Kasumi-1 (cell line): ENCODE results near the gene SLC6A6.

ENCODE experiments used
- DNase-seq, 2 experiments: peaks; one replicate each; lab custom pipeline; 2025; lab: John Stamatoyannopoulos, UW

SLC6A6 gene

DNA sequence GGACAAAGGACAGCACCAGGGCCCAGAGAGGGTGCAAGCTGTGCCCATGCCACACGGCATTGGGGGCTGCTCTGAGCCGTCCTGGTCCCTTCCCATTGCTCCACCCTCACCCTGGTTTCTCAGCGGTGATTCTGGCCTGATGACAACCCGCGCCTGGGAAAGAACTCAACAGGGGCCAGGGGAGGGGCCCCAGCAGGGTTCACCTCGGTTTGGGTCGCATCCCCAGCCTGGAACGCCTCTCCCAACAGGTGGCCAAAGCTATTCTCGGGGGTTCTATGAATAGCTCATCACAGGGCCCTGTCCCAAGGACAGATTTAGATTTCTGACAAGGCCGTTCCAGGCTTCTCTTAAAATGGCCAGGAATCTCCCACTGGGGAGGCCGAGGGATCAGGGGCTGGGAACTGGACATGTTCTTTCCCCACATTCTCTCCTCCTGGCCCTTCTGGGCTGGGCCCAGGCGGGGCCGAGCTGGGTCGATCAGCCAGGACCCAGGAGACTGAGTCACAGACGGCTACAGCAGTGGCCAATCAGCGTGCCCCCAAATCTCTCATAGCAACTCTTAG is 119.8 kb downstream of the SLC6A6 start:
- DNase-seq = no peak

DNA sequence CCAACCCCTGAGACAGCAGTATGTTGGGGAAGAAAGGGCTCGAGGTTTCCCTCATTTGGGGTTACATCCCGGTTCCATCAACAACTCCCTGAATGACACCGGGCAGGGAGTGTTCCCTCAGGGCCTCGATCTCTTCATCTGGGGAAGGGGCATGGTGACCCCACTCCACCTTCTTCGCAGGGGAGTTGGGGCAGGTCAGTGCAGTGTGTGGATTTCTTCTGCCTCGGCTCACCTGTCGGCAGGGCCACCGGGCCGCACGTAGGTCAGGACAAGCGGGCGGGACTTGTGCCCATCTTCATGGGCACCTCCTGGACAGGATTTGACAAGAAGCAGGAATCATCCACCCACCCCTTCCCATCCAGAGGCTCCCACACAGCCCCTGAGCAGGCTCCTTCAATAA is 120.4 kb downstream of the SLC6A6 start:
- DNase-seq = no peak

GRCh38 chr3:14523792-14524191 is 121.4 kb downstream of the SLC6A6 start:
- DNase-seq = no peak

GRCh38 chr3:14524311-14524711 is 121.9 kb downstream of the SLC6A6 start:
- no peak for DNase-seq

DNA sequence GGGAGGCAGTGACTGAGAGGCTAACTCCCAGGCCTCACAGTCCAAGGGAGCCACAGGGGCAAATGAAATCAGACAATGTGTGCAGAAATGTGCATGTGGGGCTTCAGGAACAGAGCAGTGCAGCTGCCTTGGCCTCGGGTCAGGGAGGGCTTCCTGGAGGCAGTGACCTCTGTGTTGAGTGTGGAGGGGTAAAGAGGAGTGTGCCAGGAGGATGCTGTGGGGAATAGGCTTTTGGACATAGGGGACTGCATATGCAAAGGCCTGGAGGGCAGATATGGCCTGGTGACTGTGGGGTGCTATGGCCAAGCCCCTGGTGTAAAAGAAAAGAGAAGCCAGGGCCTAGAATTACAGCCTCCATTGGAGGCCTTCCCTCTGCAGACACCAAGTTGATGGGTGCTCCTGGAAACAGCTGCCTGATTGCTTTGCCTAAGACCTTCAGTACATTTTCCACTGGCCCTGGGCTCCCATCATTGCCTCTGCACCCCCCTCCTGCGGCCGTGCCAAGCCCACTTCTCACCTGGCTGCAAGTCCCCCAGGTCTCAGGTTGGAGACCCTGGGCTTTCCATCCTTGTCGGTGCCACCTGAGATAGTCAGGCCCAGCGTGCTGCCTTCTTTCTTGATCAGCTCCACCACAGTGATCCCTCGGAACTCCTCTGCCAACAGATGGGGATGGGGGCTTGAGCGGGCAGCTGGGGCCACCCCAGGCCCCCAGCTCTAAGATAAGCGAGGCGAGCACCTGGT is 122.7 kb downstream of the SLC6A6 start:
- DNase-seq = no peak

- no peak for DNase-seq
These were observed 123.6 kb downstream of the SLC6A6 start for GRCh38 chr3:14525685-14526631.

- no peak for DNase-seq
These were observed 125.7 kb downstream of the SLC6A6 start for GRCh38 chr3:14528081-14528480.

GRCh38 chr3:14531856-14532395 is 129.5 kb downstream of the SLC6A6 start:
- DNase-seq = no peak

DNA sequence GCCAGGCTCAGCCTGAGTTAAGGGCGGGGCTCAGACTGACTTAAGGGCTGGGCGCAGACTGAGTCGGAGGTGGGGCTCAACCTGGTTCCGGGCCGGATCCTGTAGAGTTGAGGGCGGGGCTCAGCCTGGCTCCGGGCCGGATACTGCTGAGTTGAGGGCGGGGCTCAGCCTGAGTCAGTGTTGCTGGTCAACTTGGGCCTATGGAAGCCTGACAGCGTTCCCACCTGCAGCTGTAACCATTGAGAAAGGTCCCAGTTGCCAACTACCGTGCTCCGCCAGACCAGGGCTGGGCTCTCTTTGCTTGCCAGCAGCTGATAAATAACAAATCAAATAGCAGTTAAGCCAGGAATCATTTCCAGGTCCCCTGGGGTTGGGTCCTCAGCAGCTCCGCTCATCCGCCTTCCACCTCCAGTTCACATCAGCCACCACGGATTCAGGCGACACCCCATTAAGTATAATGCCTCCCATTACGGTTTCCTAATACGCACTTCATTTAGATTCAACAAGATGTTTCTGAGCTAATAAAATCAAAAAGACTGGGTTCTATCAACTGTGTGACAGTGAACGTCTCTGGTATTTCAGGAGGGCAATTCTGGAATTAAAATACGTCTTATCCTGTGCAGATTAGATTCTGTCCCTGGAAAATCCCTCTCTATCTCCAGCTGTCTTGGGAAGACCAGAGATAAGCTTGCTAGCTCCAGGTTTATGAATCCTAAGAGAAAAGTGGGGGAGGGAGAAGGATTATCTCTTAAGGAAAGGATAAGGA is 130.5 kb downstream of the SLC6A6 start:
- no peak for DNase-seq

DNA sequence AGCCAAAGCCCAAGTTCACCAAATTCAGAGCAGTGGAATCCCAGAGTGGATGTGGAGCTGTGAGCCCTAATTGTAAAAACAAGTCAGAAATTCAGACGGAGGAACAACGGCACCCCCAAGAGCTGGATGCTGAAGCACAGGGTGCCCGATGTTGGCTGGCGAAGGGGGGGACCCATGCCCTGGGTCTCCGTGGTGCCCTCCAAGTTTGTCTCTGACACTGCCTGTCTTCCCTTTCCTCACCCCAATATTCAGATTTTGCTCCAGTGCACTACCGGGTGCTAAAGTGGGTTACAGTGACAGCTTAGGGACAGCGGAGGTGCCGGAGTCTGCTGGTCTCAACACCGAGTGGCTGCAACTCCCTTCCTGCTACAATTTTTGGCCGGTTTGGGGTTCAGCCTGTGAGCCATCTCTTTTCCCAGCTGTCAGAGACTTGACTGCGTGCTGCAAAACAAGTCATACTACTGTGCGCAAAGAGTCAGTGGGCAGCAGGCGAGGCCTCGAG is 131.1 kb downstream of the SLC6A6 start:
- no peak for DNase-seq

DNA sequence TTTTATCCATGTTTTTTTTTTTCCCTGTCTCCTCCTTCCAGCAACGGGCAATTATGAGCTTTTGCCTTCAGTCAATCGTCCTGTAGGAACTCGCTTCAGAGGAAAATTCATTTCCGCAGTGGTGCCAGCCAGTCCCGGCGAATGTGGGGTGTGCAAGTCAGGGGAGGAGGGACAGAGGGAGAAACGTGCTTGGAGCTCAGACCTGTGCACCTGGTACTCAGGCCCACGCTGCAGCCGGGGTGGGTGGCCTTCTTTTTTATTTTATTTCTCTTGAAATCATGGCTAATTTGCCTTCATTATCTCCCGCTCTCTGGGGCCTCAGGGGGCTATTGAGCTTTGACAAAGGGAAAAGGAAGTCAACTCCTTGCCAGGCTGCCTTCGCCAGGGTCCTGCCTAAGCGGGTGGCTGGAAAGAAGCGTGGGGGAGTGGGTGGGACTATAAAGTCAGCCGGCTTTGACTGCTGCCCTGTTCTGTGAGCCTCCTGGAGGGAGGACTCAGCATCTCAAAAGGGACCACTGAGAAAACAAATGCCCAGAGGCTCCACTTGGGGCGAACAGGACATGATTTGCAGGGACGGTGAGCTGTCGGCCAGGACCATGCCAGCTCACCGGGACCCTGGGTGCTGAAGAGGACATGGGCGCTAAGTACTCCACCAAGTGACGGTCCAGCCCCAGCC is 132.2 kb downstream of the SLC6A6 start:
- DNase-seq = no peak

GRCh38 chr3:14535616-14536015 is 133.2 kb downstream of the SLC6A6 start:
- no peak for DNase-seq

- no peak for DNase-seq
These were observed 133.8 kb downstream of the SLC6A6 start for GRCh38 chr3:14536055-14536815.

DNA sequence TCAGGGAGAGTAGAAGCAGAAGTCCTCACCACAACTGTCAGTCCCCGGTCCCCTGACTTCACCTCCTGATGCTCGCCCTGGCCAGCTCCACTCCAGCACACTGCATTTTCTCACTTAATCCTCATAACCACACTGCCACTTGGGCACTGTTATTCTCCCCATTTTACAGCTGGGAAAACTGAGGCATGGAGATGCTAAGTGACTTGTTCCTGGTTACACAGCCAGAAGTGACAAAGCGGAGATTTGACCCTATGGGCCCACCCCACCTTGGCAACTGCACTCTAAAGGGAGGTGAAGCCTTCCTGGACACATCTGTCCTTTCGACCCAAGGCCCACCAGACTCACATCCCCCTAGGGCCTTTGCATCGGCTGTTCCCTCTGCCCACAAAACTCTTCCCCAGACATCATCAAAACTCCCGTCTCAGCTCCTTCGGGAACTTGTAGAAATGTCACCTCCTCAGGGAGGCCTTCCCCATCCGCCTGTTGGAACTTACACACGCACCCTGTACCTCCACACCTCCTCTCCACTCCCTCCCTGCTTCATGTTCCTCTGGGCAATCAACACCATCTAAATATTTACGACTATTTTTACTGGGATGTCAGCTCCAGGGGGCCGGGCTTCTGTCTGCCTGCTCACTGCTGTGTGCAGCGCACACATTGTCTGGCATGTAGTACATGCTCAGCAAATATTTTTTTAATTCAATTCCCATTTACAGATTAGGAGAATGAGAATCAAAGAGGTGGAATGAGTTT is 134.6 kb downstream of the SLC6A6 start:
- no peak for DNase-seq

DNA sequence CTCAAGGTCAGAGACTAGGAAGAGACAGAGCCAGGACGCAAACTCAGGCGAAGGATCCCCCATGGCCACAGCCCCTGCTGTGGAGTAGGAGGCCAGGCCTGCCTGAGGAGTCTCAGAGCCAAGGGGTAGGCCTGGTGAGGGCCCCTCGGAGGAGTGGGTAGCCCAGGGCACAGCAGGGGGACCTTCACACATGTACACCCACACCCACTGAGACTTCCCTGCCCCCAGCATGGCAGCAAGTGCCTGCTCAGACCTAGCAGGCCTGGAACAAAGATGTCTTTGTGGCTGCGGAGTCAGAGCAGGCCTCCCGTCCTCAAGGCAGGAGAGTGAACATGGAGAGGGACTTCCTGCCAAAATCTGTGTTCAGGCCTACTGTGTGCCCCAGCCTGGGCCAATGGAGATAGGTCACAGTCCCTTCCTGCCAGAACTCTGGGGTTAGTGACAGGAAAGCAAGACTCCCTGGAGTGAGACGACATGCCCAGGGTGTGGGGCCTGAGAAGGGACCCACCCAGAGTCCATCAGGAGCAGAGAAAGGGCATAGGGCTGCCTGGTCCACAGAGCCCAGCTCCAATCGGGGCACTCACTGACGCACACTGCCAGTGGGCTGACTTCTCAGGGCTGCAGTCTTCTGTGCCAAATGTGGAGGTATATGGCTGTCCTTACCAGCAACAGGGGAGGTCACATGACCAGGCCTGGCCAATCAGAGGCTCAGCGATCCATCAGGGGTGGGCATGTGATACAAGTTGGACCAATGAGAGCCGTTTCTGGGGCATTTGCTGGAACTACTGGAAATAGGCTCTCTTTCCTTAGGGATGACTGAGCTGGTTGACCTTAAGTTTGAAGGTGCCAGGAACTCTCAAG is 135.4 kb downstream of the SLC6A6 start:
- no peak for DNase-seq

- no peak for DNase-seq
These were observed 136.2 kb downstream of the SLC6A6 start for GRCh38 chr3:14538451-14539088.
